SU-DHL-6 (cell line): ENCODE data around the gene BHLHA9.

Source experiments
- H2AFZ ChIP-seq: fragments of 200-600 bp; sonication (generic); 2 replicates; pipeline ENCODE4 v1.6.1; 2014; ENCODE audit warnings: low read depth, mild to moderate bottlenecking, moderate library complexity, mixed read lengths, antibody characterized with exemption, low read length; ENCODE audit not compliant: severe bottlenecking
- H3F3A ChIP-seq: fragments of 200-600 bp; shearing (Covaris generic); 2 replicates; pipeline ENCODE4 v1.6.0; 2016; ENCODE audit warnings: antibody characterized with exemption, mild to moderate bottlenecking; ENCODE audit not compliant: insufficient read depth
- H3K27ac ChIP-seq: fragments of 200-600 bp; sonication (generic); 2 replicates; pipeline ENCODE4 v1.5.1; 2016; ENCODE audit warnings: low read depth, mild to moderate bottlenecking, low read length, moderate library complexity, mixed read lengths
- H3K27me3 ChIP-seq: fragments of 200-600 bp; sonication (generic), shearing (Covaris generic); 2 replicates; pipeline ENCODE4 v1.6.0; 2014; ENCODE audit warnings: mild to moderate bottlenecking, low read length
- H3K36me3 ChIP-seq: fragments of 200-600 bp; sonication (generic); 2 replicates; pipeline ENCODE4 v1.6.1; 2014; ENCODE audit warnings: mild to moderate bottlenecking, low read length, mixed read lengths
- H3K4me2 ChIP-seq: fragments of 300-600, 200-600 bp; shearing (Covaris generic), sonication (generic); 2 replicates; pipeline ENCODE4 v1.6.0; 2014; ENCODE audit warnings: low read length, low read depth, mild to moderate bottlenecking; ENCODE audit not compliant: poor library complexity, severe bottlenecking
- H3K4me3 ChIP-seq: fragments of 200-600 bp; sonication (generic); 2 replicates; pipeline ENCODE4 v1.5.1; 2014; ENCODE audit warnings: antibody characterized with exemption, low read length, mild to moderate bottlenecking, mixed read lengths; ENCODE audit not compliant: insufficient read depth, poor library complexity, severe bottlenecking
- H3K79me2 ChIP-seq: fragments of 200-600 bp; sonication (generic); 2 replicates; pipeline ENCODE4 v1.6.1; 2014; ENCODE audit warnings: mild to moderate bottlenecking, low read length, moderate library complexity; ENCODE audit not compliant: insufficient read depth
- H3K9ac ChIP-seq: fragments of 200-600 bp; sonication (generic); 2 replicates; pipeline ENCODE4 v1.7.0; 2014; ENCODE audit warnings: mild to moderate bottlenecking, low read length
- H3K9me2 ChIP-seq: fragments of 200-600 bp; sonication (generic); replicated peaks from 2 replicates; pipeline ENCODE4 v1.6.1; 2014; ENCODE audit warnings: low read length; ENCODE audit not compliant: insufficient read depth
- H3K9me3 ChIP-seq: fragments of 200-600 bp; sonication (generic); 2 replicates; pipeline ENCODE4 v1.6.1; 2014; ENCODE audit warnings: low read length, mixed read lengths; ENCODE audit not compliant: insufficient read depth
- H4K20me1 ChIP-seq: fragments of 200-600 bp; sonication (generic); 2 replicates; pipeline ENCODE4 v1.6.1; 2014; ENCODE audit warnings: low read depth, mild to moderate bottlenecking, antibody characterized with exemption, low read length, moderate library complexity, mixed read lengths
- EZH2phosphoT487 ChIP-seq: fragments of 200-600 bp; sonication (generic), shearing (Covaris generic); conservative IDR thresholded peaks from 2 replicates; pipeline ENCODE4 v1.6.1; 2018; ENCODE audit warnings: mild to moderate bottlenecking, antibody characterized with exemption, low read length, moderate library complexity, mixed read lengths
- TF ChIP-seq, protein P1 (sequence below): fragments of 200-600 bp; sonication (generic); IDR thresholded peaks from one replicate; pipeline ENCODE4 v1.5.1; 2017; ENCODE audit warnings: antibody characterized with exemption, mild to moderate bottlenecking, low read length, moderate library complexity; ENCODE audit not compliant: insufficient read depth, poor library complexity, severe bottlenecking

BHLHA9 gene

GRCh38 chr17:1290676-1291075 is 20.4 kb downstream of the BHLHA9 start:
- H3K36me3 ChIP-seq, result no peaks in the 10 kb centered on the region
- TF ChIP-seq, protein P1, sequence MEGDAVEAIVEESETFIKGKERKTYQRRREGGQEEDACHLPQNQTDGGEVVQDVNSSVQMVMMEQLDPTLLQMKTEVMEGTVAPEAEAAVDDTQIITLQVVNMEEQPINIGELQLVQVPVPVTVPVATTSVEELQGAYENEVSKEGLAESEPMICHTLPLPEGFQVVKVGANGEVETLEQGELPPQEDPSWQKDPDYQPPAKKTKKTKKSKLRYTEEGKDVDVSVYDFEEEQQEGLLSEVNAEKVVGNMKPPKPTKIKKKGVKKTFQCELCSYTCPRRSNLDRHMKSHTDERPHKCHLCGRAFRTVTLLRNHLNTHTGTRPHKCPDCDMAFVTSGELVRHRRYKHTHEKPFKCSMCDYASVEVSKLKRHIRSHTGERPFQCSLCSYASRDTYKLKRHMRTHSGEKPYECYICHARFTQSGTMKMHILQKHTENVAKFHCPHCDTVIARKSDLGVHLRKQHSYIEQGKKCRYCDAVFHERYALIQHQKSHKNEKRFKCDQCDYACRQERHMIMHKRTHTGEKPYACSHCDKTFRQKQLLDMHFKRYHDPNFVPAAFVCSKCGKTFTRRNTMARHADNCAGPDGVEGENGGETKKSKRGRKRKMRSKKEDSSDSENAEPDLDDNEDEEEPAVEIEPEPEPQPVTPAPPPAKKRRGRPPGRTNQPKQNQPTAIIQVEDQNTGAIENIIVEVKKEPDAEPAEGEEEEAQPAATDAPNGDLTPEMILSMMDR, result no peak
- TF ChIP-seq EZH2phosphoT487, result no peak
- H3K27ac ChIP-seq, result no peak overlapping the region
- H3K27me3 ChIP-seq, result no peaks in the 10 kb centered on the region
- H3K9me2 ChIP-seq, result no peaks in the 10 kb centered on the region
- no peaks in the 10 kb centered on the region for H3K9me3 ChIP-seq
- no peak overlapping the region for H3K9ac ChIP-seq
- H3K79me2 ChIP-seq, result no peaks in the 10 kb centered on the region
- no peaks in the 10 kb centered on the region for H3F3A ChIP-seq
- H3K4me3 ChIP-seq, result no peak overlapping the region
- H2AFZ ChIP-seq, result no peak overlapping the region
- no peak overlapping the region for H3K4me2 ChIP-seq
- no peaks in the 10 kb centered on the region for H4K20me1 ChIP-seq

DNA sequence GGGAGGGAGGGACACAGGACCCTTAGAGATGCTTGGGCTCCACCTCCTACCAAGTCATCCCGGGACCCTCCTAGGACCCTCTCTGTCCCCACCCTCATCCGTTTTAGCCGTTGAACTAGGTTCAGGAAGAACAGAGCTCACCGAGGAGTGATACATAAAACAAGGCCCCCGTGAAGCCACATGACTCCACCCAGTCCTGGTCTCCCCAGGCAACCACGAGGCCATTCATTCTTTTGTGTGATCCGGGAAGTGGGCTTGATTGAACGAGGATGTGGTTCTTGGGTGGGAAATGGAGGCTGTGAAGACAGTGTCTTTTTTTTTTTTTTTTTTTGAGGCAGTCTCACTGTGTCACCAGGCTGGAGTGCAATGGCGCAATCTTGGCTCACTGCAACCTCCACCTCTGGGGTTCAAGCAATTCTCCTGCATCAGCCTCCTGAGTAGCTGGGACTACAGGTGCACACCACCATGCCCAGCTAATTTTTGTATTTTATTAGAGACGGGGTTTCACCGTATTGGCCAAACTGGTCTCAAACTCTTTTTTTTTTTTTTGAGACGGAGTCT is 24.0 kb downstream of the BHLHA9 start:
- Histone ChIP-seq H3K4me3 (no peak overlapping the region), H2AFZ (no peak overlapping the region), H3K9ac (no peak overlapping the region), H3K36me3 (no peaks in the 10 kb centered on the region), H3K27me3 (no peaks in the 10 kb centered on the region), H3K9me2 (no peaks in the 10 kb centered on the region), H3F3A (no peaks in the 10 kb centered on the region), H3K9me3 (no peaks in the 10 kb centered on the region), H3K4me2 (no peak overlapping the region), H3K27ac (no peak overlapping the region), H3K79me2 (no peaks in the 10 kb centered on the region), H4K20me1 (no peaks in the 10 kb centered on the region)
- TF ChIP-seq EZH2phosphoT487, result no peak
- TF ChIP-seq, protein P1, result no peak

DNA sequence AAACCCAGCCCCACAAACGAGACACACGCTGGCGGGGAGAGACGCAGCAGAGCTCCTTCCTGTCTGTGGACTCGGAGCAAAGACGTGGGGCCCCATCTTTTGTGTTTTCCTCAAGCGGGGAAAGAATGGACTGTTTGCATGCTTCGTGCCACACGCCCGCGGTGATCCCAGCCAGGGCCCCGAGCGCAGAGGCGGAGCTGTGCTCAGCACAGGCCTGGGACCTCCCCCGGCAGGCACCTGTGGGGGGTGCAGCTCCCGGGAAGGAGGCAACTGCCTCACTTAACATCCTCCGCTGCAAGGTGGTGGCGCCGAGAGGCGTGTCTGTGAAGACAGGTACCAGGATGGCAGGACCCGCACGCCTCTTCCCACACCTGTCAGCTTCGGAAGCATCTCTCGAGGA is 28.4 kb downstream of the BHLHA9 start:
- no peaks in the 10 kb centered on the region for H3K9me2 ChIP-seq
- no peaks in the 10 kb centered on the region for H3K36me3 ChIP-seq
- no peak overlapping the region for H3K4me2 ChIP-seq
- H3K27me3 ChIP-seq, result no peaks in the 10 kb centered on the region
- TF ChIP-seq, protein P1, result no peak
- TF ChIP-seq EZH2phosphoT487, result no peak
- H3K9ac ChIP-seq, result no peak overlapping the region
- no peaks in the 10 kb centered on the region for H3F3A ChIP-seq
- no peaks in the 10 kb centered on the region for H3K9me3 ChIP-seq
- H3K27ac ChIP-seq, result no peak overlapping the region
- no peak overlapping the region for H2AFZ ChIP-seq
- no peaks in the 10 kb centered on the region for H4K20me1 ChIP-seq
- no peaks in the 10 kb centered on the region for H3K79me2 ChIP-seq
- no peak overlapping the region for H3K4me3 ChIP-seq
